Keratinocyte (primary cell): ENCODE measurements around the gene DISC1. TPM values are rescaled to one million over a fixed set of nuclear protein-coding genes. Genes with fewer than 3 reads are reported as not detected.

Source experiments
- DNase-seq: peaks from one replicate; pipeline ENCODE4 v3.0.0-alpha.2; 2011; ENCODE audit warnings: low read depth, missing footprints, low spot score
- FAIRE-seq: peaks from 2 replicates; lab custom pipeline; 2011; peaks lifted over from hg19 to GRCh38; lab: Jason Lieb, UNC
- H2AFZ ChIP-seq: 2 replicates; pipeline ENCODE4 v1.6.0; 2012; ENCODE audit warnings: low read length, control low read depth, inconsistent platforms; ENCODE audit not compliant: control insufficient read depth
- H3K27ac ChIP-seq: 2 replicates; pipeline ENCODE4 v1.5.1; 2011; ENCODE audit warnings: low read length; ENCODE audit not compliant: control insufficient read depth, insufficient read depth
- H3K27me3 ChIP-seq: 3 replicates; pipeline ENCODE4 v1.6.0; 2011; ENCODE audit warnings: low read length; ENCODE audit not compliant: control insufficient read depth, insufficient read depth; ENCODE audit errors: extremely low read depth
- H3K36me3 ChIP-seq, 2 experiments: 2 replicates in 1 of 2; 3 replicates in 1 of 2; pipeline ENCODE4 v1.5.1; 2011; ENCODE audit warnings: low read length in 2 of 2, mild to moderate bottlenecking in 1 of 2; ENCODE audit not compliant: control insufficient read depth in 2 of 2, insufficient read depth in 2 of 2; ENCODE audit errors: extremely low read depth in 1 of 2
- H3K4me1 ChIP-seq: 3 replicates; pipeline ENCODE4 v1.5.1; 2011; ENCODE audit warnings: low read length; ENCODE audit not compliant: control insufficient read depth, insufficient read depth; ENCODE audit errors: extremely low read depth
- H3K4me2 ChIP-seq: 3 replicates; pipeline ENCODE4 v1.6.0; 2011; ENCODE audit warnings: low read depth, low read length; ENCODE audit not compliant: control insufficient read depth, insufficient read depth; ENCODE audit errors: extremely low read depth
- H3K4me3 ChIP-seq, 3 experiments: fragments of 200-600 bp in 1 of 3; sonication (generic) in 1 of 3; 2 replicates in 2 of 3; 3 replicates in 1 of 3; pipeline ENCODE4 v1.5.1; 2011 to 2016; ENCODE audit warnings: low read length in 3 of 3, mild to moderate bottlenecking in 3 of 3, control low read depth in 2 of 3, inconsistent platforms in 1 of 3, low read depth in 1 of 3, mixed read lengths in 1 of 3, mixed run types in 1 of 3, moderate library complexity in 1 of 3; ENCODE audit not compliant: control insufficient read depth in 2 of 3, insufficient read depth in 2 of 3; ENCODE audit errors: extremely low read depth in 1 of 3
- H3K79me2 ChIP-seq: 2 replicates; pipeline ENCODE4 v1.6.0; 2012; ENCODE audit warnings: low read length; ENCODE audit not compliant: control insufficient read depth, insufficient read depth
- H3K9ac ChIP-seq: 3 replicates; pipeline ENCODE4 v1.6.0; 2011; ENCODE audit warnings: low read length; ENCODE audit not compliant: control insufficient read depth, insufficient read depth; ENCODE audit errors: extremely low read depth
- H3K9me1 ChIP-seq: 3 replicates; pipeline ENCODE4 v1.6.0; 2011; ENCODE audit warnings: low read length; ENCODE audit not compliant: control insufficient read depth, insufficient read depth; ENCODE audit errors: extremely low read depth
- H3K9me3 ChIP-seq: 2 replicates; pipeline ENCODE4 v1.5.1; 2012; ENCODE audit warnings: low read depth, low read length; ENCODE audit not compliant: control insufficient read depth
- H4K20me1 ChIP-seq: 3 replicates; pipeline ENCODE4 v1.6.0; 2011; ENCODE audit warnings: low read length; ENCODE audit not compliant: control insufficient read depth, insufficient read depth; ENCODE audit errors: extremely low read depth
- EZH2 ChIP-seq: IDR thresholded peaks from one replicate; pipeline ENCODE4 v1.6.1; 2012; ENCODE audit warnings: inconsistent platforms, mild to moderate bottlenecking, low read length, moderate library complexity
- dilution Hi-C: fragments of 300-500 bp; cut with MboI; formaldehyde crosslinking; loops from one replicate; pipeline ENCODE4 v1.7.0; 2020; ENCODE audit warnings: low sequenced_read_pairs; ENCODE audit not compliant: extremely low pct_ligation_motif_present
- polyA plus RNA-seq, 5 experiments: library from polyadenylated mRNA; depleted of rRNA in 3 of 5; stranded (reverse) in 3 of 5; stranded (forward) in 1 of 5; unstranded in 1 of 5; fragments of >200 nt; gene quantifications; 1 replicate in 1 of 5; 2 replicates in 3 of 5; 3 replicates in 1 of 5; pipeline versions ENCODE4 v1.2.1 to v1.2.3, GENCODE V29; 2011 to 2012; ENCODE audit warnings: missing spikeins in 2 of 5, low read depth in 1 of 5, low replicate concordance in 1 of 5
- TF ChIP-seq, protein P1 (sequence below), 3 experiments: IDR thresholded peaks in 1 of 3; conservative IDR thresholded peaks in 1 of 3; optimal IDR thresholded peaks in 1 of 3; 2 replicates in 2 of 3; 3 replicates in 1 of 3; pipeline versions ENCODE3 to v1.5.1; 2011; ENCODE audit warnings: low read length in 3 of 3, mild to moderate bottlenecking in 3 of 3, moderate library complexity in 2 of 3, control low read depth in 1 of 3, inconsistent platforms in 1 of 3; ENCODE audit not compliant: insufficient read depth in 2 of 3; ENCODE audit errors: extremely low read depth in 1 of 3

Gene DISC1
- polyA plus RNA-seq, 1 donor (not counting 4 experiments of a cell fraction or from before 2014, with no cell fraction given) = 0.47 TPM

DNA sequence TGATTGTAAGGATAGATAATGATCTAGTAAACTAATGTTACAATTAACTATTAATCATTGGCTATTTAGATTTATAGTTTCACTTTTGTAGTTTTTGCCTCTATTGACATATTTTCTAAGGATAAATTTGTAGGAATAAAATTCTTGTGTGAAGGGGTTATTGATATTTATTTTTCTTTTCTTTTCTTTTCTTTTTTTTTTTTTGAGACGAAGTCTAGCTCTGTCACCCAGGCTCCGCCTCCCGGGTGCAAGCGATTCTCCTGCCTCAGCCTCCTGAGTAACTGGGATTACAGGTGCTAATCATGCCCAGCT is 24.0 kb upstream of the DISC1 start:
- no peak for FAIRE-seq
- no peak overlapping the region for H3K9ac ChIP-seq
- no peak overlapping the region for H3K4me2 ChIP-seq

GRCh38 chr1:231603598-231604275 is 22.9 kb upstream of the DISC1 start:
- Histone ChIP-seq H3K4me1 (peaks cover 3% of the 10 kb centered on the region), H3K27ac (no peak overlapping the region), H3K36me3 (no peaks in the 10 kb centered on the region), H3K4me3 (peak overlapping the region; percentile 4 to 84 (median 72)), H3K79me2 (no peaks in the 10 kb centered on the region), H4K20me1 (no peaks in the 10 kb centered on the region), H3K9ac (peak overlapping the region; percentile 58), H3K9me1 (no peaks in the 10 kb centered on the region), H3K4me2 (peak overlapping the region; percentile 93), H2AFZ (peak overlapping the region; percentile 87), H3K9me3 (no peaks in the 10 kb centered on the region), H3K27me3 (no peaks in the 10 kb centered on the region)
- FAIRE-seq (peak; percentile 39), DNase-seq (no peak)
- TF ChIP-seq EZH2 = no peak
- TF ChIP-seq, protein P1, sequence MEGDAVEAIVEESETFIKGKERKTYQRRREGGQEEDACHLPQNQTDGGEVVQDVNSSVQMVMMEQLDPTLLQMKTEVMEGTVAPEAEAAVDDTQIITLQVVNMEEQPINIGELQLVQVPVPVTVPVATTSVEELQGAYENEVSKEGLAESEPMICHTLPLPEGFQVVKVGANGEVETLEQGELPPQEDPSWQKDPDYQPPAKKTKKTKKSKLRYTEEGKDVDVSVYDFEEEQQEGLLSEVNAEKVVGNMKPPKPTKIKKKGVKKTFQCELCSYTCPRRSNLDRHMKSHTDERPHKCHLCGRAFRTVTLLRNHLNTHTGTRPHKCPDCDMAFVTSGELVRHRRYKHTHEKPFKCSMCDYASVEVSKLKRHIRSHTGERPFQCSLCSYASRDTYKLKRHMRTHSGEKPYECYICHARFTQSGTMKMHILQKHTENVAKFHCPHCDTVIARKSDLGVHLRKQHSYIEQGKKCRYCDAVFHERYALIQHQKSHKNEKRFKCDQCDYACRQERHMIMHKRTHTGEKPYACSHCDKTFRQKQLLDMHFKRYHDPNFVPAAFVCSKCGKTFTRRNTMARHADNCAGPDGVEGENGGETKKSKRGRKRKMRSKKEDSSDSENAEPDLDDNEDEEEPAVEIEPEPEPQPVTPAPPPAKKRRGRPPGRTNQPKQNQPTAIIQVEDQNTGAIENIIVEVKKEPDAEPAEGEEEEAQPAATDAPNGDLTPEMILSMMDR (optimal IDR thresholded peaks at IDR 0.05 in 1 of 3, IDR thresholded peaks at IDR 0.05 in 1 of 3, conservative IDR thresholded peaks at IDR 0.05 in 1 of 3; ENCODE audit: extremely low read depth in 1 of 3, insufficient read depth in 2 of 3, low read length in 3 of 3) = peak; percentile 44 to 66 (median 64)
- dilution Hi-C loops = no loop called here

More for the DNA sequence above, 24.0 kb upstream of the DISC1 start:
- Histone ChIP-seq H3K79me2 (no peaks in the 10 kb centered on the region), H3K27ac (no peak overlapping the region), H3K9me3 (no peaks in the 10 kb centered on the region), H3K4me3 (no peak overlapping the region), H4K20me1 (no peaks in the 10 kb centered on the region), H3K4me1 (peaks cover 3% of the 10 kb centered on the region), H3K9me1 (no peaks in the 10 kb centered on the region), H3K27me3 (no peaks in the 10 kb centered on the region), H3K36me3 (no peaks in the 10 kb centered on the region), H2AFZ (no peak overlapping the region)
- dilution Hi-C loops = no loop called here
- TF ChIP-seq, protein P1 (optimal IDR thresholded peaks at IDR 0.05 in 1 of 3, IDR thresholded peaks at IDR 0.05 in 1 of 3, conservative IDR thresholded peaks at IDR 0.05 in 1 of 3; ENCODE audit: extremely low read depth in 1 of 3, insufficient read depth in 2 of 3, low read length in 3 of 3) = no peak
- no peak for TF ChIP-seq EZH2
- no peak for DNase-seq
